ENCODE measurements around the gene KRT4.

The KRT4 gene

GRCh38 chr12:52794479-52795331, 19.2 kb downstream of the KRT4 start:
- no peaks in the 10 kb centered on the region for H3K9me3 ChIP-seq (ENCODE audit: control insufficient read depth, low read length)
- no peaks in the 10 kb centered on the region for H3K36me3 ChIP-seq (ENCODE audit: control insufficient read depth, insufficient read depth, low read length)
- H3K27me3 ChIP-seq (replicated peaks; ENCODE audit: control insufficient read depth, insufficient read depth, low read length, poor library complexity, severe bottlenecking) = no peaks in the 10 kb centered on the region
- H3K4me1 ChIP-seq (ENCODE audit: control insufficient read depth, insufficient read depth, low read length, poor library complexity, severe bottlenecking) = no peaks in the 10 kb centered on the region
- no peak overlapping the region for H3K4me3 ChIP-seq (ENCODE audit: insufficient read depth, low read depth, low read length, poor library complexity, severe bottlenecking)
- no peak for DNase-seq
- H3K27ac ChIP-seq (ENCODE audit: insufficient read depth, low read length, poor library complexity, severe bottlenecking) = no peak overlapping the region

- Histone ChIP-seq H3K4me1 (ENCODE audit: control insufficient read depth, insufficient read depth, low read length, poor library complexity, severe bottlenecking) (no peaks in the 10 kb centered on the region), H3K27ac (ENCODE audit: insufficient read depth, low read length, poor library complexity, severe bottlenecking) (no peak overlapping the region), H3K27me3 (replicated peaks; ENCODE audit: control insufficient read depth, insufficient read depth, low read length, poor library complexity, severe bottlenecking) (no peaks in the 10 kb centered on the region), H3K36me3 (ENCODE audit: control insufficient read depth, insufficient read depth, low read length) (no peaks in the 10 kb centered on the region), H3K4me3 (ENCODE audit: insufficient read depth, low read depth, low read length, poor library complexity, severe bottlenecking) (no peak overlapping the region), H3K9me3 (ENCODE audit: control insufficient read depth, low read length) (no peaks in the 10 kb centered on the region)
- no peak for DNase-seq
Observed at GRCh38 chr12:52792185-52793029, 21.5 kb downstream of the KRT4 start.

GRCh38 chr12:52791271-52792184, 22.4 kb downstream of the KRT4 start:
- no peaks in the 10 kb centered on the region for H3K4me1 ChIP-seq (ENCODE audit: control insufficient read depth, insufficient read depth, low read length, poor library complexity, severe bottlenecking)
- H3K27me3 ChIP-seq (replicated peaks; ENCODE audit: control insufficient read depth, insufficient read depth, low read length, poor library complexity, severe bottlenecking) = no peaks in the 10 kb centered on the region
- H3K4me3 ChIP-seq (ENCODE audit: insufficient read depth, low read depth, low read length, poor library complexity, severe bottlenecking) = no peak overlapping the region
- H3K36me3 ChIP-seq (ENCODE audit: control insufficient read depth, insufficient read depth, low read length) = no peaks in the 10 kb centered on the region
- DNase-seq = no peak
- no peak overlapping the region for H3K27ac ChIP-seq (ENCODE audit: insufficient read depth, low read length, poor library complexity, severe bottlenecking)
- H3K9me3 ChIP-seq (ENCODE audit: control insufficient read depth, low read length) = no peaks in the 10 kb centered on the region

- no peaks in the 10 kb centered on the region for H3K4me1 ChIP-seq (ENCODE audit: control insufficient read depth, insufficient read depth, low read length, poor library complexity, severe bottlenecking)
- no peak overlapping the region for H3K4me3 ChIP-seq (ENCODE audit: insufficient read depth, low read depth, low read length, poor library complexity, severe bottlenecking)
- H3K9me3 ChIP-seq (ENCODE audit: control insufficient read depth, low read length) = no peaks in the 10 kb centered on the region
- H3K36me3 ChIP-seq (ENCODE audit: control insufficient read depth, insufficient read depth, low read length) = no peaks in the 10 kb centered on the region
- no peaks in the 10 kb centered on the region for H3K27me3 ChIP-seq (replicated peaks; ENCODE audit: control insufficient read depth, insufficient read depth, low read length, poor library complexity, severe bottlenecking)
- DNase-seq = no peak
- no peak overlapping the region for H3K27ac ChIP-seq (ENCODE audit: insufficient read depth, low read length, poor library complexity, severe bottlenecking)
Observed at GRCh38 chr12:52790427-52791270, 23.3 kb downstream of the KRT4 start.

GRCh38 chr12:52789637-52790426, 24.1 kb downstream of the KRT4 start:
- Histone ChIP-seq H3K4me1 (ENCODE audit: control insufficient read depth, insufficient read depth, low read length, poor library complexity, severe bottlenecking) (no peaks in the 10 kb centered on the region), H3K9me3 (ENCODE audit: control insufficient read depth, low read length) (no peaks in the 10 kb centered on the region), H3K4me3 (ENCODE audit: insufficient read depth, low read depth, low read length, poor library complexity, severe bottlenecking) (no peak overlapping the region), H3K27ac (ENCODE audit: insufficient read depth, low read length, poor library complexity, severe bottlenecking) (no peak overlapping the region), H3K36me3 (ENCODE audit: control insufficient read depth, insufficient read depth, low read length) (no peaks in the 10 kb centered on the region), H3K27me3 (replicated peaks; ENCODE audit: control insufficient read depth, insufficient read depth, low read length, poor library complexity, severe bottlenecking) (no peaks in the 10 kb centered on the region)
- no peak for DNase-seq

- H3K9me3 ChIP-seq (ENCODE audit: control insufficient read depth, low read length) = no peaks in the 10 kb centered on the region
- no peak for DNase-seq
- H3K36me3 ChIP-seq (ENCODE audit: control insufficient read depth, insufficient read depth, low read length) = no peaks in the 10 kb centered on the region
- H3K4me1 ChIP-seq (ENCODE audit: control insufficient read depth, insufficient read depth, low read length, poor library complexity, severe bottlenecking) = no peaks in the 10 kb centered on the region
- no peak overlapping the region for H3K27ac ChIP-seq (ENCODE audit: insufficient read depth, low read length, poor library complexity, severe bottlenecking)
- H3K4me3 ChIP-seq (ENCODE audit: insufficient read depth, low read depth, low read length, poor library complexity, severe bottlenecking) = no peak overlapping the region
- no peaks in the 10 kb centered on the region for H3K27me3 ChIP-seq (replicated peaks; ENCODE audit: control insufficient read depth, insufficient read depth, low read length, poor library complexity, severe bottlenecking)
Observed at GRCh38 chr12:52788876-52789636, 24.9 kb downstream of the KRT4 start.

GRCh38 chr12:52788192-52788875, 25.6 kb downstream of the KRT4 start:
- H3K4me3 ChIP-seq (ENCODE audit: insufficient read depth, low read depth, low read length, poor library complexity, severe bottlenecking) = no peak overlapping the region
- no peaks in the 10 kb centered on the region for H3K9me3 ChIP-seq (ENCODE audit: control insufficient read depth, low read length)
- no peaks in the 10 kb centered on the region for H3K36me3 ChIP-seq (ENCODE audit: control insufficient read depth, insufficient read depth, low read length)
- no peak for DNase-seq
- H3K4me1 ChIP-seq (ENCODE audit: control insufficient read depth, insufficient read depth, low read length, poor library complexity, severe bottlenecking) = no peaks in the 10 kb centered on the region
- no peaks in the 10 kb centered on the region for H3K27me3 ChIP-seq (replicated peaks; ENCODE audit: control insufficient read depth, insufficient read depth, low read length, poor library complexity, severe bottlenecking)
- no peak overlapping the region for H3K27ac ChIP-seq (ENCODE audit: insufficient read depth, low read length, poor library complexity, severe bottlenecking)

Measured in effector memory CD4-positive, alpha-beta T cell (primary cell).